ENCODE data around the gene APLF. TPM values are rescaled to one million over a fixed set of nuclear protein-coding genes. Genes with fewer than 3 reads are reported as not detected.
A peak's percentile ranks its signal among the peaks of the same experiment; 100 is the strongest.

APLF gene
- total and polyA plus RNA-seq, 5 donors from 2014 or later: 1.5 to 3.9 (median 2.2) TPM

DNA sequence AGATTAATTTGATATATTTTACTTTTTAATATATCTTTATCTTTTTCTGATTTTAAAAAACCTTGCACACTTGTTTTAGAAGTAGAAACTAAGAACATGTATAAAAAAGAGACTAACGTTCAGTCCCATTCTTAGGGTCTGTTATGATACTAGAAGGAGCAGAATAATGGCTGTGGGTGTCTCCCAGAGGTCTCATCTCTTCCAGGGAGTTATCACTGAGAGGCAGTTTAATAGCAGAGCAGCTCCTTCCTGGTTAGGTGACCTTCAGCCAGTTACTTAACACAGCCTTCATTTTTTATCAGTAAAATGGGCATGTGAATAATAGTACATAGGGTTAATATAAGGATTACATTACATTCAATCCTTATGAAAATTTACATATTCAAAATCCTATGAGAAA lies 40.9 kb upstream of the APLF start:
- H3K4me1 ChIP-seq (ENCODE audit: control insufficient read depth, insufficient read depth, low read length, poor library complexity, severe bottlenecking): peaks cover 52% of the 10 kb centered on the region
- H3K27me3 Mint-ChIP-seq: no peaks in the 10 kb centered on the region
- H3K4me1 Mint-ChIP-seq: peaks cover 11 to 31% (median 19%) of the 10 kb centered on the region in 4 donors
- no peak overlapping the region for H3K4me3 Mint-ChIP-seq
- H3K27me3 ChIP-seq (ENCODE audit: control insufficient read depth, insufficient read depth, low read length): no peaks in the 10 kb centered on the region
- peak overlapping the region; percentile 56 for H3K4me3 ChIP-seq (ENCODE audit: low read depth, low read length)
- DNase-seq: no peak
- H3K27ac Mint-ChIP-seq: peak overlapping the region in 2 of 3 donors; percentile 91 to 94
- no peaks in the 10 kb centered on the region for H3K9me3 Mint-ChIP-seq
- ATAC-seq (ENCODE audit: low read depth in 2 of 2): no peak
- peak overlapping the region; percentile 88 for H3K27ac ChIP-seq (ENCODE audit: insufficient read depth, low read length, poor library complexity, severe bottlenecking)
- H3K36me3 ChIP-seq (ENCODE audit: control insufficient read depth, insufficient read depth, low read length): no peaks in the 10 kb centered on the region
- no peaks in the 10 kb centered on the region for H3K36me3 Mint-ChIP-seq
- H3K9me3 ChIP-seq (ENCODE audit: control insufficient read depth in 2 of 2, low read length in 2 of 2): no peaks in the 10 kb centered on the region

DNA sequence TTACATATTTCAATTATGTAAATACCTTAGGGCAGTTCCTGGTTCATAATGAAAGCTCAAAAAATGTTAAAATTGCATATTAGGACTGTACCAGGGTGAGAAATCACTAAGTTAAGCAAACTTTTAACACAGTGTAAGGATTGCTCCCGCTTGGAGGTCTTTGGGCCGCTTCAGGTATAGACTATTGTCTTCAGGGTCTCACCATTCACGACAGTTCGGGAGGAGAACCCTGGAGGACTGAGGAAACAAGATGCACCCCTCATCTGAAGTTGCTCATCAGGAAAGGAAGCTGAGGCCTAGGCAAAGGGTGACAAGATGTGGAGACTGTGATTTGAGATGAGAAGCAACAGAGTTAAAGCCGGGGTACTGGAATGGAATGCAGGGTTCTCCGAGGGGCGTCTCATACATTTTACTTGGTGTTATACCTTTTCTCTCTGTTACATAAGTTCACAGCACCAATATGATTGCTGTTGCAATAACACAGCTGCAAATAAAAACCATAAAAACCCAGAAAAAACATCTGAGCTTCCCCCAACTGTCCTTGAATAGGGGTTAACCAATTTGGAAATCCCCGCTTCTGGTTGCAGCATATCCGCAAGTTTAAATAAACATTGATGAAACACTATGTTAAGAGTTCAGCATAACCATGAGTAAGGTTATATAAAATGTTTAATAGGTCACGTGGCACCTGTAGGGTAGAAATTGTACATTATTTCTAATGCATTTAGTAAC lies 40.4 kb upstream of the APLF start:
- Histone ChIP-seq H3K9me3 (ENCODE audit: control insufficient read depth in 2 of 2, low read length in 2 of 2) (no peaks in the 10 kb centered on the region), H3K36me3 (ENCODE audit: control insufficient read depth, insufficient read depth, low read length) (no peaks in the 10 kb centered on the region), H3K4me1 (ENCODE audit: control insufficient read depth, insufficient read depth, low read length, poor library complexity, severe bottlenecking) (peaks cover 52% of the 10 kb centered on the region), H3K27me3 (ENCODE audit: control insufficient read depth, insufficient read depth, low read length) (no peaks in the 10 kb centered on the region), H3K27ac (ENCODE audit: insufficient read depth, low read length, poor library complexity, severe bottlenecking) (peak overlapping the region; percentile 88), H3K4me3 (ENCODE audit: low read depth, low read length) (peak overlapping the region; percentile 56)
- Mint-ChIP-seq H3K27ac (peak overlapping the region; percentile 91 to 95 (median 94)), H3K27me3 (no peaks in the 10 kb centered on the region), H3K9me3 (no peaks in the 10 kb centered on the region), H3K4me3 (peak overlapping the region; percentile 21 to 68 (median 52)), H3K36me3 (no peaks in the 10 kb centered on the region), H3K4me1 (peaks cover 11 to 31% (median 16%) of the 10 kb centered on the region in 4 donors)
- peak; percentile 21 to 75 (median 60) for DNase-seq
- ATAC-seq (ENCODE audit: low read depth in 2 of 2): peak; percentile 74

DNA sequence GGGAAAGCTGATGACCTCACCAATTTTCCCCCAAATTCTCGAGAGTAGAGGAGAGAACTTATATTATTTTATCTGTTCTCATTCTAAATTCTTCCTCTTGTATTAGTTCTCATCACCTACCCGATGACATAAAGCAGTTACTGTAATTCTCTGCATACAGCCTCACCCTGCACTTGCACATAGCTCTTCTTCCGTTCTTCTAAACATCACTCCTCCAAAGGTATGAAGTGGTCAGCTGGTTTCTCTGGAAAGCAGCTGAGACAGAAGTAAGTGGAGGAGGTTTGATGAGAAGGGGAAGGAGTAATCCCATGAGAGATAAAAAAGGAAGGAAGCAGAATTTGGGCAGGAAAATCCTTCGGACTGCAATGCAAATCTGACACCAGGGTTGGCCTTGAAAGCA lies 39.3 kb upstream of the APLF start:
- peak overlapping the region in 2 of 3 donors; percentile 74 to 94 for H3K27ac Mint-ChIP-seq
- H3K27ac ChIP-seq (ENCODE audit: insufficient read depth, low read length, poor library complexity, severe bottlenecking): peak overlapping the region; percentile 88
- H3K36me3 Mint-ChIP-seq: no peaks in the 10 kb centered on the region
- no peaks in the 10 kb centered on the region for H3K27me3 ChIP-seq (ENCODE audit: control insufficient read depth, insufficient read depth, low read length)
- no peaks in the 10 kb centered on the region for H3K9me3 ChIP-seq (ENCODE audit: control insufficient read depth in 2 of 2, low read length in 2 of 2)
- H3K9me3 Mint-ChIP-seq: no peaks in the 10 kb centered on the region
- H3K4me1 ChIP-seq (ENCODE audit: control insufficient read depth, insufficient read depth, low read length, poor library complexity, severe bottlenecking): peaks cover 50% of the 10 kb centered on the region
- H3K36me3 ChIP-seq (ENCODE audit: control insufficient read depth, insufficient read depth, low read length): no peaks in the 10 kb centered on the region
- H3K27me3 Mint-ChIP-seq: no peaks in the 10 kb centered on the region
- no peak overlapping the region for H3K4me3 Mint-ChIP-seq
- H3K4me1 Mint-ChIP-seq: peaks cover 10 to 27% (median 16%) of the 10 kb centered on the region in 4 donors
- ATAC-seq (ENCODE audit: low read depth in 2 of 2) (no peak), DNase-seq (no peak)
- H3K4me3 ChIP-seq (ENCODE audit: low read depth, low read length): peak overlapping the region; percentile 56

DNA sequence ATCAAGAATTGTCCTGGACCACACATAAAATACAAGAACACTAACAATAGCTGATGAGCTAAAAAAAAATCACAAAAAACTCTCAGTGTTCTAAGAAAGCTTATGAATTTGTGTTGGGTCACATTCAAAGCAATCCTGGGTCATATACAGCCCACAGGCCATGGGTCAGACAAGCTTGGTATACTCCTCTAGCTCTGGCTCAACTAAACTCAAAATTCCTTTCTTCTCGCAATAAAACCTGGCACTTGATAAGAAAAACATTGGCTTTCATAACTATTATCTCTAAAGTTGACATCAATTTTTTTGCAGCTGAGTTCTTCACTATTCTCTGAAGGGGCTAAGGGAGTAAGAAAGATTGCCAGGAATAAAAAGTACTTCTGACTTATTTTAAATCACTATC lies 38.6 kb upstream of the APLF start:
- no peak for DNase-seq
- Mint-ChIP-seq H3K4me1 (peaks cover 10 to 27% (median 16%) of the 10 kb centered on the region in 4 donors), H3K27ac (peak overlapping the region in 2 of 3 donors; percentile 4 to 94), H3K27me3 (no peaks in the 10 kb centered on the region), H3K36me3 (no peaks in the 10 kb centered on the region), H3K4me3 (no peak overlapping the region), H3K9me3 (no peaks in the 10 kb centered on the region)
- ATAC-seq (ENCODE audit: low read depth in 2 of 2): no peak
- H3K9me3 ChIP-seq (ENCODE audit: control insufficient read depth in 2 of 2, low read length in 2 of 2): no peaks in the 10 kb centered on the region
- H3K36me3 ChIP-seq (ENCODE audit: control insufficient read depth, insufficient read depth, low read length): no peaks in the 10 kb centered on the region
- no peak overlapping the region for H3K27ac ChIP-seq (ENCODE audit: insufficient read depth, low read length, poor library complexity, severe bottlenecking)
- peaks cover 46% of the 10 kb centered on the region for H3K4me1 ChIP-seq (ENCODE audit: control insufficient read depth, insufficient read depth, low read length, poor library complexity, severe bottlenecking)
- no peaks in the 10 kb centered on the region for H3K27me3 ChIP-seq (ENCODE audit: control insufficient read depth, insufficient read depth, low read length)
- H3K4me3 ChIP-seq (ENCODE audit: low read depth, low read length): no peak overlapping the region

DNA sequence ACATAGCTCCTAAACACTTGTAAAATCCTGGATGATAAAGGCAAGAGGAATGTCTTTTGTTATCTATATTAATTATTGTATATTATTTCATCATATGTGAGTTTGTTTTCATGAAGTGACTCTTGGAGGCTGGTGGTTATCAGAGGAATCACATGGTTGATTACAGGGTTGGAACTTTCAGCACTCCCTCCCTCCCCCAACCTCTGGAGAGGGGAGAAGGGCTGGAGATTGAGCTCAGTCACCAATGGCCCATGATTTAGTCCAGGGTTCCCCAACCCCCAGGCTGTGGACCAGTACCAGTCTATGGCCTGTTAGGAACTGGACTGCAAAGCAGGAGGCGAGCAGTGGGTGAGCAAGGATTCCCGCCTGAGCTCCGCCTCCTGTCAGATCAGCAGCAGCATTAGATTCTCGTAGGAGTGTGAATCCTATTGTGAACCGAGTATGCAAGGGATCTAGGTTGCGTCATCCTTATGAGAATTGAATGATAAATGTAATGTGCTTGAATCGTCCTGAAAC lies 38.0 kb upstream of the APLF start:
- no peaks in the 10 kb centered on the region for H3K9me3 Mint-ChIP-seq
- no peaks in the 10 kb centered on the region for H3K27me3 Mint-ChIP-seq
- no peaks in the 10 kb centered on the region for H3K36me3 Mint-ChIP-seq
- H3K4me1 Mint-ChIP-seq: peaks cover 10 to 27% (median 16%) of the 10 kb centered on the region in 4 donors
- no peak overlapping the region for H3K4me3 ChIP-seq (ENCODE audit: low read depth, low read length)
- H3K27me3 ChIP-seq (ENCODE audit: control insufficient read depth, insufficient read depth, low read length): no peaks in the 10 kb centered on the region
- no peak overlapping the region for H3K27ac ChIP-seq (ENCODE audit: insufficient read depth, low read length, poor library complexity, severe bottlenecking)
- DNase-seq (no peak), ATAC-seq (ENCODE audit: low read depth in 2 of 2) (no peak)
- no peaks in the 10 kb centered on the region for H3K36me3 ChIP-seq (ENCODE audit: control insufficient read depth, insufficient read depth, low read length)
- H3K4me1 ChIP-seq (ENCODE audit: control insufficient read depth, insufficient read depth, low read length, poor library complexity, severe bottlenecking): peaks cover 40% of the 10 kb centered on the region
- H3K27ac Mint-ChIP-seq: no peak overlapping the region
- no peak overlapping the region for H3K4me3 Mint-ChIP-seq
- no peaks in the 10 kb centered on the region for H3K9me3 ChIP-seq (ENCODE audit: control insufficient read depth in 2 of 2, low read length in 2 of 2)

DNA sequence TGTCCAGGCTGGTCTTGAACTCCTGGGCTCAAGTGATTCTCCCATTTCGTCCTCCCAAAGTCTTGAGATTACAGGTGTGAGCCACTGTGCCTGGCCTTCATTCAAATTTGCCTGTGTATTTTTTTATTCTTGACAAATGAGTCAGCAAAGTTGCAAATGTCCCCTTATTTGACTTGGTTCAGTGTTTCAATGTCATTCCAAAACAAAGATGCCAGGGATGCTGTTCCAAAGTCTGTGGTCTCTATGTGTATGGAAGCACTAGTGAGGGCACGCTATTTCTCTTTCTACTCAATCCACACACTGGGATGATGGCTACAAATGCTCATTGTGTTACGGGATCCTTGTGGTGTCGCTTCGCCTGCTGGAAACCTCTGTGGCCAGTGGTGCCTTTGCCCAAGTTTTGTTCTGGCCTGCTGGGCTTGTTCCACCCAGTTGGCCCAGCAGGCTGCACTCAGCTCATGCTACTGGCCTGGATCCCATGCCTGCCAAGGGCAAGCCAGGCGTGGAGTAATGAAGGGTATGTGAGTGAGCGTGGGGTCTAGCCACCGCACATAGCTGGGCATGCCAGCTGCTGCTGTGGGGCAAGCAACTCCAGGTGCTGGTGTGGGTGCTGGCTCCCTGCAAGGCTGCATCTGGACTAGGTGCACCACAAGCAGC lies 35.9 kb upstream of the APLF start:
- peaks cover 19% of the 10 kb centered on the region for H3K4me1 ChIP-seq (ENCODE audit: control insufficient read depth, insufficient read depth, low read length, poor library complexity, severe bottlenecking)
- H3K27ac ChIP-seq (ENCODE audit: insufficient read depth, low read length, poor library complexity, severe bottlenecking): no peak overlapping the region
- H3K4me3 ChIP-seq (ENCODE audit: low read depth, low read length): no peak overlapping the region
- no peaks in the 10 kb centered on the region for H3K36me3 Mint-ChIP-seq
- no peak for ATAC-seq (ENCODE audit: low read depth in 2 of 2)
- H3K9me3 Mint-ChIP-seq: no peaks in the 10 kb centered on the region
- no peaks in the 10 kb centered on the region for H3K9me3 ChIP-seq (ENCODE audit: control insufficient read depth in 2 of 2, low read length in 2 of 2)
- no peak overlapping the region for H3K4me3 Mint-ChIP-seq
- no peaks in the 10 kb centered on the region for H3K27me3 Mint-ChIP-seq
- peak overlapping the region in 1 of 3 donors; percentile 29 for H3K27ac Mint-ChIP-seq
- no peaks in the 10 kb centered on the region for H3K27me3 ChIP-seq (ENCODE audit: control insufficient read depth, insufficient read depth, low read length)
- H3K36me3 ChIP-seq (ENCODE audit: control insufficient read depth, insufficient read depth, low read length): no peaks in the 10 kb centered on the region
- H3K4me1 Mint-ChIP-seq: peaks cover 11 to 23% (median 18%) of the 10 kb centered on the region in 4 donors
- DNase-seq: no peak

DNA sequence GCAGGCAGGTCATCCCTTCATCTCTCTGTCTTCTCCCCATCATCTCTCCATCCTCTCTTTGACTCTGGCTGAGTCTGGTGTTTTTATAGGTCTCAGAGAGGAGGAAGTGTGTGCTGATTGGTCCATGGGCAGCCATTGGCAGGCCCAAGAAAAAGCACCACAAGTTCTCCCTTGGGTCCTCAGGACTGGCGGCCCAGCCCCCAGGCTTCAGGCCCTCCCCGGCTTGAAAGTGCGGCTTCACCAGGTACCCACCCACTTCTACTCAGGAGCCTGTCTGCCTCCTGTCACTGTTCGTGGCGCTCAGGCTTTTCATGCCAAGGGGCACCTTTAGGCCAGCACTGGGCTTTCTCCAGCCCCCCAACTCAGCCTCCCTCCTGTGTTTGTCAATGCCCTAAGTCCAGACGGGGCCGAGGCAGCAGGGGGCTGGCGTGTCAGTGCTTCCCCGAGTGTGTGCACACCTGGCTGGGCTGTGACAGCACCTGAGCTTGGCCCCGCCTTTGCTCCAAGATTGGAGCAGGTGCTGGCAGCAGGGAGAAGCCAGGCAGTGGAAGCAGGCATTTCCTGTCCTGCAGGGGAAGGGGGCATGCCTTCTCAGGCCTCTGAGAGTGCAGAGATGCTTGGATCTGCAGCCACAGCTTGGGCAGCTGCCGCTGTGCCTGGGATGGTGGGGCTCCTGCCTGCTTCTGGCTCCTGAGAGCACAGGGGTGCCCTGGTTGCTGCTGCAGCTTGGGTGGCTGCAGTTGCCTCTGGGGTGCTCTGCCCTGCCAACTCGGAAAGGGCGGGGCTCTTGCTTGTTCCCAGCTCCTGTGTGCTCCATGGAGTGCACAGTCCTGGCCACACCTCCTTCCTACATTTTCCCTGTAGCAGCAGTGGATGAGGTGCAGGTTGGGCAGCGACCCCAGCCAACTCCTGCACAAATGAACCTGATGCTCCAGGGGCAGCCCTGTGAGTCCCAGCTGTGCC lies 34.4 kb upstream of the APLF start:
- Mint-ChIP-seq H3K9me3 (no peaks in the 10 kb centered on the region), H3K4me3 (no peak overlapping the region), H3K27me3 (no peaks in the 10 kb centered on the region), H3K36me3 (no peaks in the 10 kb centered on the region), H3K4me1 (peaks cover 3 to 9% (median 7%) of the 10 kb centered on the region in 4 donors), H3K27ac (no peak overlapping the region)
- H3K4me1 ChIP-seq (ENCODE audit: control insufficient read depth, insufficient read depth, low read length, poor library complexity, severe bottlenecking): peaks cover 6% of the 10 kb centered on the region
- H3K27me3 ChIP-seq (ENCODE audit: control insufficient read depth, insufficient read depth, low read length): no peaks in the 10 kb centered on the region
- no peak overlapping the region for H3K27ac ChIP-seq (ENCODE audit: insufficient read depth, low read length, poor library complexity, severe bottlenecking)
- H3K4me3 ChIP-seq (ENCODE audit: low read depth, low read length): no peak overlapping the region
- DNase-seq: no peak
- no peaks in the 10 kb centered on the region for H3K9me3 ChIP-seq (ENCODE audit: control insufficient read depth in 2 of 2, low read length in 2 of 2)
- no peak for ATAC-seq (ENCODE audit: low read depth in 2 of 2)
- H3K36me3 ChIP-seq (ENCODE audit: control insufficient read depth, insufficient read depth, low read length): no peaks in the 10 kb centered on the region
